D721Med (cell line): ENCODE data around the gene GRIN2A.

ENCODE experiments used
- DNase-seq: peaks from one replicate; pipeline ENCODE4 v3.0.0; 2011; ENCODE audit warnings: low spot score; ENCODE audit not compliant: insufficient read length
- FAIRE-seq: peaks from 2 replicates; lab custom pipeline; 2011; peaks lifted over from hg19 to GRCh38; lab: Jason Lieb, UNC
- CTCF ChIP-seq: IDR thresholded peaks from 2 replicates; pipeline ENCODE4 v1.5.1; 2012; ENCODE audit warnings: mild to moderate bottlenecking, control low read depth; ENCODE audit not compliant: insufficient read depth; ENCODE audit errors: missing control alignments

Gene GRIN2A

GRCh38 chr16:9790199-9790598 lies 392.0 kb downstream of the GRIN2A start:
- no peak for DNase-seq
- no peak for FAIRE-seq
- no peak for TF ChIP-seq CTCF

GRCh38 chr16:9787717-9788116 lies 394.5 kb downstream of the GRIN2A start:
- no peak for FAIRE-seq
- TF ChIP-seq CTCF, result no peak
- DNase-seq, result no peak

- FAIRE-seq (no peak), DNase-seq (no peak)
- TF ChIP-seq CTCF, result no peak
Observed at GRCh38 chr16:9780831-9781230, 401.4 kb downstream of the GRIN2A start.

- TF ChIP-seq CTCF, result no peak
- FAIRE-seq, result no peak
- no peak for DNase-seq
Observed at GRCh38 chr16:9778849-9779248, 403.4 kb downstream of the GRIN2A start.

GRCh38 chr16:9775998-9776397 lies 406.2 kb downstream of the GRIN2A start:
- DNase-seq (no peak), FAIRE-seq (no peak)
- no peak for TF ChIP-seq CTCF

- DNase-seq, result no peak
- no peak for FAIRE-seq
- no peak for TF ChIP-seq CTCF
Observed at GRCh38 chr16:9773289-9773688, 408.9 kb downstream of the GRIN2A start.

GRCh38 chr16:9772526-9773225 lies 409.6 kb downstream of the GRIN2A start:
- FAIRE-seq (no peak), DNase-seq (no peak)
- no peak for TF ChIP-seq CTCF
